ENCODE data around the gene BRINP1. TPM values are rescaled to one million over a fixed set of nuclear protein-coding genes. Genes with fewer than 3 reads are reported as not detected.
"Not testable (repeated sequence)": the region's sequence is repeated elsewhere in the genome, so short reads cannot be mapped to it uniquely, and the experiment has no call there.

The BRINP1 gene
- total RNA-seq, 1 experiment from 2014 or later: 0.23 TPM

- DNase-seq (ENCODE audit: low read depth): no peak
Measured at GRCh38 chr9:119213471-119213870, 155.8 kb downstream of the BRINP1 start.

DNA sequence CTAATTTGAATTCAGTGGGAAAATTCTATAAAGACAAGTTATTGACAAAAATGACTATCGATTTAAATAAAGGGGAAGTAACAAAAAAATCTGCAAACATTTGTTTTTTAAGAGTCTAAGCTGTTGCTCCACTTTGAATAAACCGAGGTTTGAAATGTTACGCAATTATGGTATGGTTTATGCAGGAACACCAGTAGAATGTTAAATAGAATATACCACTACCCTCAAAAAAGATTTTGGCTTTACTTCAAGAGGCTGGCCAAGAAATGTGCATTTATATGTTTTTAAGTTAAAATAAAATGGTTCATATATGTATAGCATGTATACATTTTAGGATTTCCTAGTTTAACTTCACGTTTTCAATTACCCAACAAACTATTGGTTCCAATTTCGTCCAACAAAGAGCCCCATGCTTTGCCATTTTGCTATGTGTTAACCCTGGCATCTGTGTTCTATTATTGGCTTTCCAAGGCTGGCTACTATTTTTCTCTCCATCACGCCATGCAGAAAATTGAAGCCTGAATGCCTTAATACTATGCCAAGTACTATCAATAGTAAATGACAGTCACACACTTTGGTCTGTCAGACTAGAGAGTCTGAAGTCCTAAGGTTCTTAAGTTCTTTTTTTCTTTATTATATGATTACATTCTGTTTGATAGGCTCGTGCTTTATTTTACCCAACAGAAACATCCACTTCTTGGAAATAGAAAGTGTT, 171.2 kb downstream of the BRINP1 start:
- no peak for DNase-seq (ENCODE audit: low read depth)

DNA sequence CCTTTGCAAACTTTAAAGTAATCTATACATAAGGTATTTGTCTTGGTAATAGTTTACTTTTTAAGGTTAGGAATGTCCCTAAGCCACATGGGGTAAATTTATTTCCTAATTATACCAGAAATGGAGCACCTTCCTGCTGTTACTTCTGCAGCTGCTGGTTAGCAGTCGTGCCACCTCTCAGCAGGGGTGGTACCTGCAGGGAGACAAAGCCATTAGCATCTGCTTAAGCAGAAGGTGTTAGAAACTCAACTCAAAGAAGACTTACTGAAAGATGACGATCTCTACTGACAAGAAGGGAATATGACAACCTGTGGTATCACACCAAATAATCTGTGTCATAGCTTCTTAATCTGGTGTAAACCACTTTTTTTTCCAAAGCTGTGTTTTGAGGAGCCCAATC, 173.7 kb downstream of the BRINP1 start:
- DNase-seq (ENCODE audit: low read depth): no peak

- no peak for DNase-seq (ENCODE audit: low read depth)
Measured at GRCh38 chr9:119185298-119185697, 183.9 kb downstream of the BRINP1 start.

- no peak for DNase-seq (ENCODE audit: low read depth)
Measured at GRCh38 chr9:119184265-119184936, 184.8 kb downstream of the BRINP1 start.

GRCh38 chr9:119181561-119181960, 187.7 kb downstream of the BRINP1 start:
- no peak for DNase-seq (ENCODE audit: low read depth)

GRCh38 chr9:119180897-119181296, 188.3 kb downstream of the BRINP1 start:
- DNase-seq (ENCODE audit: low read depth): no peak

DNA sequence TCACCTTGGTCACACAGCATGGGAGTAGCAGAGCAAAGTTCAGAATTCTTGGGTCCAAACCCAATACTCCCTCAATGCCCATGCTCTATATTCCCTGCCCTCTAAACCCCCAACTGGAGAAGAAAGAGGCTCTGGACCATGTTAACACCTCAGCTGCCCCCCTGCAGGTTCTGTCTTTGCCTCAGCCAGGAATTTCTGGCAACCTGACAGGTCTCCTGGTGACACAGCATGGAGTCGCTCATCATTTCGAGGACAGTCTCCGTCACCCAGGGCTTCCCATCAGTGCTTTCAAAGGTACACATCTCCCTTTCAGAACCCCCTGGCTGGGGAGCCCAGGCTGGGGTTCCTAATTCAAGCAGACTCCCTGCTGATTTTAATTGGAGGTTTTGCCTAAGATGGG, 189.5 kb downstream of the BRINP1 start:
- no peak for DNase-seq (ENCODE audit: low read depth)

DNA sequence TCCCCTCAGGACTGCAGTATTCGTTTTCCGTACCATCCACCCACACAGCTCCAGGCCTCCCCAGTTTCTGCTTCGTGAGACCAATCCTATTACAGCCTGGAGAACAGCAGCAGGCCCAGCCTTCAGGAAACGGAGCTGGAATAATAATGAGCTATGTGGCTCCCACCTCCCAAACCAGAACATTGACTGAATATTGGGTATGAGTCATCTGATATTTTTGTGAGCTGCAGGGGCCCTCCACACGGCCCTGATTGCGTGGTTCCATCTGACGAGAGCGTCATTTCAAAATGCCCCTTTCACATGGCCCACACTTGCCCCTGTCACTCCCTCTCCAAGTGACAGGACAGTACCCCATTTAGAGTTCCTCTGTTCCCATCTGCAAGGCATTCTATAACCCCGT, 192.0 kb downstream of the BRINP1 start:
- DNase-seq (ENCODE audit: low read depth): no peak

GRCh38 chr9:119175581-119175980, 193.7 kb downstream of the BRINP1 start:
- no peak for DNase-seq (ENCODE audit: low read depth)

DNA sequence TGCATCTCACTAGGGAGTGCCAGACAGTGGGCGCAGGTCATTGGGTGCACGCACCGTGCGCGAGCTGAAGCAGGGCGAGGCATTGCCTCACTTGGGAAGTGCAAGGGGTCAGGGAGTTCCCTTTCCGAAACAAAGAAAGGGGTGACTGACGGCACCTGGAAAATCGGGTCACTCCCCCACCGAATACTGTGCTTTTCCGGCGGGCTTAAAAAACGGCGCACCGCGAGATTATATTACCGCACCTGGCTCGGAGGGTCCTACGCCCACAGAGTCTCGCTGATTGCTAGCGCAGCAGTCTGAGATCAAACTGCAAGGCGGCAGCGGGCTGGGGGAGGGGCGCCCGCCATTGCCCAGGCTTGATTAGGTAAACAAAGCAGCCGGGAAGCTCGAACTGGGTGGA, 200.0 kb downstream of the BRINP1 start:
- DNase-seq (ENCODE audit: low read depth): not testable (repeated sequence)

DNA sequence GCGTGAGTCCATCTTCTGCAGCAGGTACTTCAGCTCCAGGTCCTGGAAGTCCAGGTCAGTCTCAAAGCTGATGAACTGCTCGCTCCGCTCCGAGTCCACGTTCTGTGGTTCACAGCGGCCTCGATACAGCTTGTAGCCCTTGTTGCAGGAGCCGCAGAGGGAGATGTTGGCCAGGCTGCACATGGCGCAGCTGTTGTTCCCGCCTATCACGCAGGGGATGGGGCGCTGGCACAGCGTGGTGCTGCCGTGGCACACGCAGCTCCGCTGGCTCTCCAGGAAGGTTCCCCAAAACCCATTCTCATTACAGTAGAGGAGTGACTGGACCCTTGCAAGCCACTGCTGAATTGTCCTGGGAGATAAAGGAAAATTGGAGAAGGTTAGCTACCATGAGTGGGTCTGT, 201.4 kb downstream of the BRINP1 start:
- no peak for DNase-seq (ENCODE audit: low read depth)

- DNase-seq (ENCODE audit: low read depth): no peak
Measured at GRCh38 chr9:119167267-119167666, 202.0 kb downstream of the BRINP1 start.

- DNase-seq (ENCODE audit: low read depth): no peak
Measured at GRCh38 chr9:119166096-119166495, 203.1 kb downstream of the BRINP1 start.

- no peak for DNase-seq (ENCODE audit: low read depth)
Measured at GRCh38 chr9:119165131-119165530, 204.1 kb downstream of the BRINP1 start.

- no peak for DNase-seq (ENCODE audit: low read depth)
Measured at GRCh38 chr9:119164716-119165115, 204.5 kb downstream of the BRINP1 start.

GRCh38 chr9:119160551-119160950, 208.7 kb downstream of the BRINP1 start:
- DNase-seq (ENCODE audit: low read depth): no peak

- DNase-seq (ENCODE audit: low read depth): no peak
Measured at GRCh38 chr9:119159386-119159785, 209.8 kb downstream of the BRINP1 start.

DNA sequence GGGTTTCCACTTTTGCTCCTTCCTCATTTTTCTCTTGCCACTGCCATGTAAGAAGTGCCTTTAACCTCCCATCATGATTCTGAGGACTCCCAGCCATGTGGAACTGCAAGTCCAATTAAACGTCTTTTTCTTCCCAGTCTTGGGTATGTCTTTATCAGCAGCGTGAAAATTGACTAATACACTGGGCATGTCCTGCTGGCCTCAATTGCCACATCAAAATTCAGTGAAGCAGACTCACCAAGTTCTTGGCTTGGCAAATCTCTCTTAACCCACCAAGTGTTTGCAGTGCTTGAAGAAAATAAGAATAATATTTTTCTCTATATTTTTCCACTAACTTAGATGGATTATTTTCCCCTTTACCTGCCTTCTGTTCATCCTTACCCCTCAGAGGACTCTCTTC, 212.0 kb downstream of the BRINP1 start:
- no peak for DNase-seq (ENCODE audit: low read depth)

GRCh38 chr9:119156354-119156753, 212.9 kb downstream of the BRINP1 start:
- DNase-seq (ENCODE audit: low read depth): no peak

DNA sequence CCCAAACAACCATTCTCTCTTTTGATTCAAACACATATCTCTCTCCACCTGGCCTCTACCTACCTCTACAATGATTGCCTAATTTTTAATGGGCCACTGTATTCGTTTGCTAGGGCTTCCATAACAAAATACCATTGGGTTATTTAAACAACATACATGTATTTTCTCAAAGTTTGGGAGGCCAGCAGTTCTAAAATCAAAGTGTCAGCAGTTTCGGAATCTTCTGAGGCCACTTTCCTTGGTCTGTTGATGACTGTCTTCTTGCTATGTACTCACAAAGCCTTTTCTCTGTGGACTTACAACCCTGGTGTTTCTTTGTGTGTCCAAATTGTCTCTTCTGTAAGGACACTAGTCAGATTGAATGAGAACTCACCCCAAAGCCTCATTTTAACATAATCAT, 214.7 kb downstream of the BRINP1 start:
- DNase-seq (ENCODE audit: low read depth): no peak

DNA sequence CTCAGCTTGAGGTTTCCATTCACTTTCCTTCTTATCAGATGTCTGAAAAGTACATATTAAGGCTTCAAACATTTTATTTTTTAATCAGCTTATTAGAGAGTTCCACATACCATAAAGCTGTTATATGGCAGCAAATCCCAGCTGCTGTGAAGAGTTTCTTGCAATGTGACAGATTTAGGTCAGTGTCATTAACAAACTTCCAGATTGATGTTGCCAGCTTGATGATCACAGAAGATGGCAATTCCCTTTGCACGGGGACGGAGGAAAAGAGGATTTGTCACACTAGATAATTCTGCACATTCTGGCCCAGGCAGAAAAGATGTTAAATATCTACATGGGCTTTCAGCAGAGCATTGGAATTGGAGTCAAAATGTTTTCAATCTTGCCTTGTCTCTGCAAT, 215.8 kb downstream of the BRINP1 start:
- DNase-seq (ENCODE audit: low read depth): no peak

GRCh38 chr9:119148855-119149254, 220.4 kb downstream of the BRINP1 start:
- no peak for DNase-seq (ENCODE audit: low read depth)

All from LHCN-M2 (cell line).